Measurements from ENCODE around the gene ZEB2. TPM values are rescaled to one million over a fixed set of nuclear protein-coding genes. Genes with fewer than 3 reads are reported as not detected.

The ZEB2 gene
- total and polyA plus RNA-seq, 4 donors, result 7.6 to 39.6 (median 22.2) TPM

DNA sequence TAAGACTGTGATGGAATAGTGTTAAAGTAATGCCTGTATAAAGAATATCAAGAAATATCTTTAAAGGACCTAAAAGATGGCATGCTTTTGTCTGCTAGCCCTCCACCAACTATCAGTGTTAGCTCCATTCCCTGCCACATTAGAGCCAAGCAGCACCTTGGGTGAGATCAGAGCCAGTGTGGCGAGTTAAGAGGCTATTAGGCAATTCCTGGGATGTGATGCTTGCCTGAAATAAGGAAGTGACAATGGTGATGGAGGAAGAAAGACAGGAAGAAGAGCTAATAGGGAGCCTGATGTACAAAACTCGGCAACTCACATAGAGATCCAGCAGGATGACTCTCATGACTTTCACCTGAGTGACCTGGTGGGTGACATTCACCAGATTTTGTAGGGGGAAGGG is 143.5 kb downstream of the ZEB2 start:
- no peaks in the 10 kb centered on the region for H3K36me3 ChIP-seq (ENCODE audit: control insufficient read depth in 4 of 4, insufficient read depth in 3 of 4, low read depth in 1 of 4, low read length in 3 of 4)
- no peaks in the 10 kb centered on the region for H3K9me3 ChIP-seq (ENCODE audit: control insufficient read depth in 4 of 4, low read length in 3 of 4)
- H3K9ac ChIP-seq (ENCODE audit: low read depth in 1 of 2, low read length in 2 of 2), result no peak overlapping the region
- H3K27me3 ChIP-seq (ENCODE audit: control insufficient read depth in 4 of 4, insufficient read depth in 4 of 4, low read length in 3 of 4), result no peaks in the 10 kb centered on the region
- no peaks in the 10 kb centered on the region for H3K4me1 ChIP-seq (ENCODE audit: control insufficient read depth in 4 of 4, insufficient read depth in 4 of 4, low read length in 3 of 4)
- WGBS, result 78% methylated on average over 2 of the region's 2 CpGs
- no peak overlapping the region for H3K27ac ChIP-seq (ENCODE audit: low read depth in 1 of 2, low read length in 2 of 2)
- TF ChIP-seq EGR1 (IDR thresholded peaks at IDR 0.05; ENCODE audit: low read depth in 2 of 2), result no peak
- no peak for TF ChIP-seq HNF4A (conservative IDR thresholded peaks at IDR 0.05)
- TF ChIP-seq RXRA (IDR thresholded peaks at IDR 0.05), result no peak
- TF ChIP-seq FOXA2 (IDR thresholded peaks at IDR 0.05), result no peak
- TF ChIP-seq, protein P1, sequence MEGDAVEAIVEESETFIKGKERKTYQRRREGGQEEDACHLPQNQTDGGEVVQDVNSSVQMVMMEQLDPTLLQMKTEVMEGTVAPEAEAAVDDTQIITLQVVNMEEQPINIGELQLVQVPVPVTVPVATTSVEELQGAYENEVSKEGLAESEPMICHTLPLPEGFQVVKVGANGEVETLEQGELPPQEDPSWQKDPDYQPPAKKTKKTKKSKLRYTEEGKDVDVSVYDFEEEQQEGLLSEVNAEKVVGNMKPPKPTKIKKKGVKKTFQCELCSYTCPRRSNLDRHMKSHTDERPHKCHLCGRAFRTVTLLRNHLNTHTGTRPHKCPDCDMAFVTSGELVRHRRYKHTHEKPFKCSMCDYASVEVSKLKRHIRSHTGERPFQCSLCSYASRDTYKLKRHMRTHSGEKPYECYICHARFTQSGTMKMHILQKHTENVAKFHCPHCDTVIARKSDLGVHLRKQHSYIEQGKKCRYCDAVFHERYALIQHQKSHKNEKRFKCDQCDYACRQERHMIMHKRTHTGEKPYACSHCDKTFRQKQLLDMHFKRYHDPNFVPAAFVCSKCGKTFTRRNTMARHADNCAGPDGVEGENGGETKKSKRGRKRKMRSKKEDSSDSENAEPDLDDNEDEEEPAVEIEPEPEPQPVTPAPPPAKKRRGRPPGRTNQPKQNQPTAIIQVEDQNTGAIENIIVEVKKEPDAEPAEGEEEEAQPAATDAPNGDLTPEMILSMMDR (IDR thresholded peaks at IDR 0.05; ENCODE audit: low read depth, low read length, missing input control), result no peak
- TF ChIP-seq FOXA1 (IDR thresholded peaks at IDR 0.05), result no peak
- TF ChIP-seq, protein P2, sequence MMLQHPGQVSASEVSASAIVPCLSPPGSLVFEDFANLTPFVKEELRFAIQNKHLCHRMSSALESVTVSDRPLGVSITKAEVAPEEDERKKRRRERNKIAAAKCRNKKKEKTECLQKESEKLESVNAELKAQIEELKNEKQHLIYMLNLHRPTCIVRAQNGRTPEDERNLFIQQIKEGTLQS (IDR thresholded peaks at IDR 0.05), result no peak
- no peak for TF ChIP-seq RAD21 (IDR thresholded peaks at IDR 0.05)
- no peak for TF ChIP-seq YY1 (IDR thresholded peaks at IDR 0.05)
- TF ChIP-seq HNF4G (IDR thresholded peaks at IDR 0.05), result no peak
- TF ChIP-seq SP1 (IDR thresholded peaks at IDR 0.05), result no peak
- TF ChIP-seq, protein P3, sequence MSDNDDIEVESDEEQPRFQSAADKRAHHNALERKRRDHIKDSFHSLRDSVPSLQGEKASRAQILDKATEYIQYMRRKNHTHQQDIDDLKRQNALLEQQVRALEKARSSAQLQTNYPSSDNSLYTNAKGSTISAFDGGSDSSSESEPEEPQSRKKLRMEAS (IDR thresholded peaks at IDR 0.05), result no peak
- TF ChIP-seq JUND (IDR thresholded peaks at IDR 0.05), result no peak
- TF ChIP-seq TAF1 (conservative IDR thresholded peaks at IDR 0.05), result no peak
- no peak for TF ChIP-seq GABPA (IDR thresholded peaks at IDR 0.05 in 1 of 2, conservative IDR thresholded peaks at IDR 0.05 in 1 of 2)
- TF ChIP-seq NR2F2 (IDR thresholded peaks at IDR 0.05), result no peak
- TF ChIP-seq, protein P4, sequence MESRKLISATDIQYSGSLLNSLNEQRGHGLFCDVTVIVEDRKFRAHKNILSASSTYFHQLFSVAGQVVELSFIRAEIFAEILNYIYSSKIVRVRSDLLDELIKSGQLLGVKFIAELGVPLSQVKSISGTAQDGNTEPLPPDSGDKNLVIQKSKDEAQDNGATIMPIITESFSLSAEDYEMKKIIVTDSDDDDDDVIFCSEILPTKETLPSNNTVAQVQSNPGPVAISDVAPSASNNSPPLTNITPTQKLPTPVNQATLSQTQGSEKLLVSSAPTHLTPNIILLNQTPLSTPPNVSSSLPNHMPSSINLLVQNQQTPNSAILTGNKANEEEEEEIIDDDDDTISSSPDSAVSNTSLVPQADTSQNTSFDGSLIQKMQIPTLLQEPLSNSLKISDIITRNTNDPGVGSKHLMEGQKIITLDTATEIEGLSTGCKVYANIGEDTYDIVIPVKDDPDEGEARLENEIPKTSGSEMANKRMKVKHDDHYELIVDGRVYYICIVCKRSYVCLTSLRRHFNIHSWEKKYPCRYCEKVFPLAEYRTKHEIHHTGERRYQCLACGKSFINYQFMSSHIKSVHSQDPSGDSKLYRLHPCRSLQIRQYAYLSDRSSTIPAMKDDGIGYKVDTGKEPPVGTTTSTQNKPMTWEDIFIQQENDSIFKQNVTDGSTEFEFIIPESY (IDR thresholded peaks at IDR 0.05), result no peak
- TF ChIP-seq, protein P5, sequence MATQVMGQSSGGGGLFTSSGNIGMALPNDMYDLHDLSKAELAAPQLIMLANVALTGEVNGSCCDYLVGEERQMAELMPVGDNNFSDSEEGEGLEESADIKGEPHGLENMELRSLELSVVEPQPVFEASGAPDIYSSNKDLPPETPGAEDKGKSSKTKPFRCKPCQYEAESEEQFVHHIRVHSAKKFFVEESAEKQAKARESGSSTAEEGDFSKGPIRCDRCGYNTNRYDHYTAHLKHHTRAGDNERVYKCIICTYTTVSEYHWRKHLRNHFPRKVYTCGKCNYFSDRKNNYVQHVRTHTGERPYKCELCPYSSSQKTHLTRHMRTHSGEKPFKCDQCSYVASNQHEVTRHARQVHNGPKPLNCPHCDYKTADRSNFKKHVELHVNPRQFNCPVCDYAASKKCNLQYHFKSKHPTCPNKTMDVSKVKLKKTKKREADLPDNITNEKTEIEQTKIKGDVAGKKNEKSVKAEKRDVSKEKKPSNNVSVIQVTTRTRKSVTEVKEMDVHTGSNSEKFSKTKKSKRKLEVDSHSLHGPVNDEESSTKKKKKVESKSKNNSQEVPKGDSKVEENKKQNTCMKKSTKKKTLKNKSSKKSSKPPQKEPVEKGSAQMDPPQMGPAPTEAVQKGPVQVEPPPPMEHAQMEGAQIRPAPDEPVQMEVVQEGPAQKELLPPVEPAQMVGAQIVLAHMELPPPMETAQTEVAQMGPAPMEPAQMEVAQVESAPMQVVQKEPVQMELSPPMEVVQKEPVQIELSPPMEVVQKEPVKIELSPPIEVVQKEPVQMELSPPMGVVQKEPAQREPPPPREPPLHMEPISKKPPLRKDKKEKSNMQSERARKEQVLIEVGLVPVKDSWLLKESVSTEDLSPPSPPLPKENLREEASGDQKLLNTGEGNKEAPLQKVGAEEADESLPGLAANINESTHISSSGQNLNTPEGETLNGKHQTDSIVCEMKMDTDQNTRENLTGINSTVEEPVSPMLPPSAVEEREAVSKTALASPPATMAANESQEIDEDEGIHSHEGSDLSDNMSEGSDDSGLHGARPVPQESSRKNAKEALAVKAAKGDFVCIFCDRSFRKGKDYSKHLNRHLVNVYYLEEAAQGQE (IDR thresholded peaks at IDR 0.05), result no peak
- H3K4me3 ChIP-seq (ENCODE audit: low read depth in 1 of 3, low read length in 3 of 3), result no peak overlapping the region
- no peak for DNase-seq (ENCODE audit: low spot score)
